Stimulated activated CD8-positive, alpha-beta memory T cell treated with anti-CD3 and anti-CD28 coated beads, Interleukin-15, amount 100 ng/mL, for 24 hours (primary cell): ENCODE data around the gene TOR2A.

Experiments used
- DNase-seq: peaks from one replicate; pipeline ENCODE4 v3.0.0-alpha.2; 2020; ENCODE audit warnings: low read depth

Gene TOR2A

GRCh38 chr9:127698985-127699670 lies 36.0 kb downstream of the TOR2A start:
- peak; percentile 49 for DNase-seq

DNA sequence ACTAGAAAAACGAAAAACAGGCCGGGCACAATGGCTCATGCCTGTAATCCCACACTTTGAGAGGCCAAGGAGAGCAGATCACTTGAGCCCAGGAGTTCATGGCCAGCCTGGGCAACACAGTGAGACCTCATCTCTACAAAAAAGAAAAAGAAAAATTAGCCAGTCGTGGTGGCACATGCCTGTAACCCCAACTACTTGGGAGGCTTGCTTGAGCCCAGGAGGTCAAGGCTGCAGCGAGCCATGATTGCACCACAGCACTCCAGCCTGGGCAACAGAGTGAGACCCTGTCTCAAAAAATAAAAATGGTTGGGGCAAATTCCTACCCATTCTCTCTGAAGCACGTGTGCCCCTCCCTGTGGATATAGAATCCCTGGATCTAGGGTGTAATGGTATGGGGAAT lies 36.7 kb downstream of the TOR2A start:
- DNase-seq: no peak

- no peak for DNase-seq
Measured at GRCh38 chr9:127697575-127697974, 37.5 kb downstream of the TOR2A start.

- no peak for DNase-seq
Measured at GRCh38 chr9:127694890-127695720, 40.0 kb downstream of the TOR2A start.

DNA sequence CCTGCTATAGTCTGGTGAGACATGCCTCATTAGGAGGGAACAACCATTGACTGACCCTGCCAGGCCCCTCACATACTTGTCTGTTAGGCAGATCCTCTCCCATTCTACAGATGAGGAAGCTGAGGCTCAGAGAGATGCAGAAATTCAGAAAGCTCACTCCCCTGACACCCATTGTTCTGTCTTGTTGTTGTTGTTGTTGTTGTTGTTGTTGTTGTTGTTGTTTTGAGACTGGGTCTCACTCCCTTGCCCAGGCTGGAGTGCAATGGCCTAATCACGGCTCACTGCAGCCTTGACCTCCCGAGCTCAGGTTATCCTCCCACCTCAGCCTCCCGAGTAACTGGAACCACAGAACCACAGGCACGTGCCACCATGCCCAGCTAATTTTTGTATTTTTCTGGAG lies 41.4 kb downstream of the TOR2A start:
- DNase-seq: no peak

- no peak for DNase-seq
Measured at GRCh38 chr9:127693143-127693542, 42.0 kb downstream of the TOR2A start.

- DNase-seq: no peak
Measured at GRCh38 chr9:127692071-127692470, 43.0 kb downstream of the TOR2A start.

DNA sequence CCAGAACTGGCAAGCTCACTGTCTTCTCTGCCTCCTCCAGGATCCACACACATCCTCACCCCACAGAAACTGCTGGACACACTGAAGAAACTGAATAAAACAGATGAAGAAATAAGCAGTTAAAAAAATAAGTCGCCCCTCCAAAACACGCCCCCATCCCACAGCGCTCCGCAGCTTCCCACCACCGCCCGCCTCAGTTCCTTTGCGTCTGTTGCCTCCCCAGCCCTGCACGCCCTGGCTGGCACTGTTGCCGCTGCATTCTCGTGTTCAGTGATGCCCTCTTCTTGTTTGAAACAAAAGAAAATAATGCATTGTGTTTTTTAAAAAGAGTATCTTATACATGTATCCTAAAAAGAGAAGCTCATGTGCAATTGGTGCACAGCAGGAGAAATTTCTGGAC lies 44.4 kb downstream of the TOR2A start:
- no peak for DNase-seq

- no peak for DNase-seq
Measured at GRCh38 chr9:127689329-127690000, 45.6 kb downstream of the TOR2A start.

DNA sequence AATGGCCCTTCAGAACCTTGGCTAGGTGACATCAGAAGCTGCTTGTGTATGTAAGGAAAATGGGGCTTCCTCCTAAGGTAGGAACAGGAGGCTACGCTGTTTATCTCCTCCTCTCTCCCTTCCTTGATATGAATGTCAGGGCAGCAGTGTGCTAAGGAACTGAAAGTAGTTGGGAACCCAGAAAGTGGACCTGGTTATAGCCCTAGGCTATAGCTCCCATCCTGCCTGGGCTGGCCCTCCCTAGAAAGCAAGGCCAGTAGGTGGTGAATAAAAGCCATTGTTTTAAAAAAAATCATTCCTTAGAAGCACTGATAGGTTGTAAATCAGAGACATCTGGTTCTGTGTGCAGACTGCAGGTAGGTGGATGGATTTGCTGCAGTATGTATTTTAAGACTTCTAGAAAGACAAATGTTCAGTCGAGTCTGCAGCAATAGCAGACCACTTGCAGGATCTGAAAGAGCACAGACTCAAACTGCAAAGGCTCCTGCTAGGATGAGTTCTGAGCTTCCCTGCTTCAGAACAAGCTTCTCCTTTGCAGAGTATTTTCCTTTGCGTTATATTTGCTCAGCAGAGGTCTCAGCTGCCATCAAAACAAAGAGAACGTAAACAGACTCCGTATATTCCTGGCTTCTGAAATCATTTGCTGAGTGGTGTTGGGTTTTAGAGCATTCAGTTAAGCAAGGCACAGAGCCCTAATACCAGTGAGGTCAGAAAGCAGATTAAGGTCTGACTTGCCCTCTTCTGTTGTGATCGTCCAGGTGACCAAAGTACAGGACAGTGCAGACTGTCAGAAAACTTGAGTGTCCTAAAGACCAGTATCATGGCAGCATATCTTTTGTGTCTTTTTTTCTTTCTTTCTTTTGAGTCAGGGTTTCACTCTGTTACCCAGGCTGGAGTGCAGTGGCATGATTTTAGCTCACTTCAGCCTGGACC lies 48.4 kb downstream of the TOR2A start:
- no peak for DNase-seq

- DNase-seq: no peak
Measured at GRCh38 chr9:127684576-127684975, 50.5 kb downstream of the TOR2A start.

DNA sequence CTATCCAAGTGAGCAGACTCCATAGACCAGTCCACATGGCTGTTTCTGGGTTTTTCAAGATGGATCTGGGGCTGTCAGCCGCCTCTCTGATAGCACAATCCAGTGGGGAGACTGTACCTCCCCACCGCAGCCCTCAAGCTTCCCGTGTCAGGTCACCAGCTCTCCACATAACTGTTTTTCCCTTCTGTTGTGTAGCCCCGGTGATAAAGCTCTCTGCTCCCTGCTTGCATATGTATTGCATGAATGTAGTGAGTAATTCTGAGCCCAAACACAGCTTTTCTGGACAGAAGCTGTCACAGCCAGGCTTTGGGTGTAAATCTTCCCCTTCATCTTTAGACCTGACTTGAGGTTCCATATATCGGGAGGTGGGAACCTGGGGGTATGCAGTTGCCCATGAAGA lies 51.4 kb downstream of the TOR2A start:
- DNase-seq: no peak

- DNase-seq: no peak
Measured at GRCh38 chr9:127682351-127683136, 52.5 kb downstream of the TOR2A start.
